Neural cell (in vitro differentiated cells): ENCODE results near the gene PLCB4. TPM values are rescaled to one million over a fixed set of nuclear protein-coding genes. Genes with fewer than 3 reads are reported as not detected.

ENCODE experiments used
- H2AFZ ChIP-seq: fragments of 200-600, 300-800 bp; sonication (generic), shearing (Covaris generic); 2 replicates; pipeline ENCODE4 v1.6.0; 2014; ENCODE audit warnings: low read depth, mild to moderate bottlenecking, antibody characterized with exemption, low read length, moderate library complexity
- H3F3A ChIP-seq: fragments of 200-600 bp; shearing (Covaris generic); 2 replicates; pipeline ENCODE4 v1.6.1; 2016; ENCODE audit warnings: mild to moderate bottlenecking, moderate library complexity, mixed read lengths, antibody characterized with exemption, low read length; ENCODE audit not compliant: insufficient read depth, poor library complexity, severe bottlenecking
- H3K27ac ChIP-seq: fragments of 200-600, 300-800 bp; sonication (generic), shearing (Covaris generic); 2 replicates; pipeline ENCODE4 v1.5.1; 2014; ENCODE audit warnings: mild to moderate bottlenecking, low read length, moderate library complexity
- H3K27me3 ChIP-seq: fragments of 300-800, 200-600 bp; sonication (generic), shearing (Covaris generic); 2 replicates; pipeline ENCODE4 v1.6.0; 2014; ENCODE audit warnings: mild to moderate bottlenecking, low read depth, low read length, moderate library complexity; ENCODE audit not compliant: insufficient read depth
- H3K36me3 ChIP-seq: fragments of 300-800, 200-600 bp; sonication (generic), shearing (Covaris generic); 2 replicates; pipeline ENCODE4 v1.5.1; 2014; ENCODE audit warnings: mild to moderate bottlenecking, antibody characterized with exemption, low read length, moderate library complexity; ENCODE audit not compliant: insufficient read depth
- H3K4me2 ChIP-seq: fragments of 300-800, 200-600 bp; sonication (generic), shearing (Covaris generic); 2 replicates; pipeline ENCODE4 v1.6.0; 2014; ENCODE audit warnings: mild to moderate bottlenecking, low read length
- H3K4me3 ChIP-seq: fragments of 300-800, 200-600 bp; sonication (generic), shearing (Covaris generic); 2 replicates; pipeline ENCODE4 v1.5.1; 2014; ENCODE audit warnings: mild to moderate bottlenecking, low read length, moderate library complexity
- H3K79me2 ChIP-seq: fragments of 200-600 bp; shearing (Covaris generic); replicated peaks from 2 replicates; pipeline ENCODE4 v1.6.0; 2014; ENCODE audit warnings: mild to moderate bottlenecking, low read length, moderate library complexity; ENCODE audit not compliant: insufficient read depth
- H3K9ac ChIP-seq: fragments of 300-800, 200-600 bp; sonication (generic), shearing (Covaris generic); 2 replicates; pipeline ENCODE4 v1.6.1; 2016; ENCODE audit warnings: mild to moderate bottlenecking, low read length, mixed read lengths
- H3K9me2 ChIP-seq: fragments of 200-600 bp; shearing (Covaris generic); 2 replicates; pipeline ENCODE4 v1.6.1; 2016; ENCODE audit warnings: mild to moderate bottlenecking, low read length, mixed read lengths; ENCODE audit not compliant: insufficient read depth
- H3K9me3 ChIP-seq: fragments of 200-600, 300-800 bp; sonication (generic), shearing (Covaris generic); 2 replicates; pipeline ENCODE4 v1.6.1; 2016; ENCODE audit warnings: mild to moderate bottlenecking, mixed run types, low read length, moderate library complexity, mixed read lengths
- H4K20me1 ChIP-seq: fragments of 200-600 bp; shearing (Covaris generic); 2 replicates; pipeline ENCODE4 v1.6.1; 2016; ENCODE audit warnings: mild to moderate bottlenecking, mixed run types; ENCODE audit not compliant: insufficient read depth
- CTCF ChIP-seq: fragments of 450-650 bp; IDR thresholded peaks from 2 replicates; pipeline ENCODE4 v1.5.1; 2014; ENCODE audit warnings: antibody characterized with exemption, mild to moderate bottlenecking, moderate library complexity; ENCODE audit not compliant: poor library complexity, severe bottlenecking
- EP300 ChIP-seq: fragments of 450-650 bp; conservative IDR thresholded peaks from 2 replicates; pipeline ENCODE4 v1.6.1; 2014; ENCODE audit warnings: antibody characterized with exemption, mild to moderate bottlenecking, moderate library complexity; ENCODE audit not compliant: poor library complexity, severe bottlenecking
- EZH2 ChIP-seq: fragments of 200-600, 300-800 bp; shearing (Covaris generic), sonication (generic); IDR thresholded peaks from 2 replicates; pipeline ENCODE4 v1.6.1; 2014; ENCODE audit warnings: antibody characterized with exemption, low read length, borderline replicate concordance, mild to moderate bottlenecking; ENCODE audit not compliant: insufficient read depth, poor library complexity, severe bottlenecking
- MXI1 ChIP-seq: fragments of 450-650 bp; conservative IDR thresholded peaks from 2 replicates; pipeline ENCODE4 v1.6.1; 2014; ENCODE audit warnings: antibody characterized with exemption, mild to moderate bottlenecking; ENCODE audit not compliant: poor library complexity, severe bottlenecking
- POLR2AphosphoS5 ChIP-seq: IDR thresholded peaks from 2 replicates; pipeline ENCODE4 v1.6.1; 2012
- RAD21 ChIP-seq: fragments of 450-650 bp; conservative IDR thresholded peaks from 2 replicates; pipeline ENCODE4 v1.6.1; 2014; ENCODE audit warnings: antibody characterized with exemption, mild to moderate bottlenecking, moderate library complexity
- REST ChIP-seq: IDR thresholded peaks from 2 replicates; pipeline ENCODE4 v1.6.1; 2012; ENCODE audit warnings: borderline replicate concordance
- SMC3 ChIP-seq: fragments of 450-650 bp; conservative IDR thresholded peaks from 2 replicates; pipeline ENCODE4 v1.6.1; 2014; ENCODE audit warnings: antibody characterized with exemption, mild to moderate bottlenecking, moderate library complexity; ENCODE audit not compliant: poor library complexity
- TAF1 ChIP-seq: IDR thresholded peaks from 2 replicates; pipeline ENCODE4 v1.6.1; 2012; ENCODE audit warnings: low read depth
- polyA plus RNA-seq: library from polyadenylated mRNA; depleted of rRNA; stranded (reverse); fragments of >200 nt; gene quantifications from 2 replicates; pipeline ENCODE4 v1.2.3, GENCODE V29; 2014

PLCB4 gene
- polyA plus RNA-seq, 1 donor from 2014 or later: 13.1 TPM

- no peaks in the 10 kb centered on the region for H4K20me1 ChIP-seq
- H3K36me3 ChIP-seq: no peaks in the 10 kb centered on the region
- no peaks in the 10 kb centered on the region for H3K9me2 ChIP-seq
- TF ChIP-seq MXI1 (no peak), SMC3 (no peak), REST (no peak), RAD21 (no peak), CTCF (no peak), EP300 (no peak), EZH2 (no peak), TAF1 (no peak), POLR2AphosphoS5 (no peak)
- peak overlapping the region; percentile 64 for H3K4me3 ChIP-seq
- H3K9me3 ChIP-seq: no peaks in the 10 kb centered on the region
- no peaks in the 10 kb centered on the region for H3F3A ChIP-seq
- no peak overlapping the region for H3K27ac ChIP-seq
- no peaks in the 10 kb centered on the region for H3K79me2 ChIP-seq
- H3K27me3 ChIP-seq: peaks cover 80% of the 10 kb centered on the region
- H3K4me2 ChIP-seq: peak overlapping the region; percentile 21
- no peak overlapping the region for H2AFZ ChIP-seq
- H3K9ac ChIP-seq: no peak overlapping the region
Observed at GRCh38 chr20:9515741-9516233, 446.9 kb downstream of the PLCB4 start.

GRCh38 chr20:9516234-9516871 lies 447.5 kb downstream of the PLCB4 start:
- Histone ChIP-seq H3F3A (no peaks in the 10 kb centered on the region), H3K79me2 (no peaks in the 10 kb centered on the region), H3K27me3 (peaks cover 74% of the 10 kb centered on the region), H4K20me1 (no peaks in the 10 kb centered on the region), H3K9me3 (no peaks in the 10 kb centered on the region), H3K9me2 (no peaks in the 10 kb centered on the region), H3K4me3 (peak overlapping the region; percentile 64), H3K27ac (no peak overlapping the region), H3K4me2 (no peak overlapping the region), H3K36me3 (no peaks in the 10 kb centered on the region), H3K9ac (no peak overlapping the region), H2AFZ (no peak overlapping the region)
- no peak for TF ChIP-seq RAD21
- TF ChIP-seq EZH2: no peak
- no peak for TF ChIP-seq REST
- TF ChIP-seq CTCF: no peak
- TF ChIP-seq EP300: no peak
- TF ChIP-seq TAF1: no peak
- no peak for TF ChIP-seq MXI1
- TF ChIP-seq SMC3: no peak
- TF ChIP-seq POLR2AphosphoS5: no peak
